Bronchial epithelial cell (primary cell): ENCODE measurements around the gene PCYT1B. TPM values are rescaled to one million over a fixed set of nuclear protein-coding genes. Genes with fewer than 3 reads are reported as not detected.

ENCODE experiments used
- DNase-seq: peaks from one replicate; pipeline ENCODE4 v3.0.0-alpha.2; 2010; ENCODE audit warnings: low read depth
- FAIRE-seq: peaks from 2 replicates; lab custom pipeline; 2011; peaks lifted over from hg19 to GRCh38; lab: Jason Lieb, UNC
- H3K27me3 ChIP-seq: 2 replicates; pipeline ENCODE4 v1.5.1; 2011; ENCODE audit warnings: low read length; ENCODE audit not compliant: control insufficient read depth, insufficient read depth
- H3K36me3 ChIP-seq: 2 replicates; pipeline ENCODE4 v1.5.1; 2011; ENCODE audit warnings: low read length; ENCODE audit not compliant: control insufficient read depth, insufficient read depth
- H3K4me3 ChIP-seq: 2 replicates; pipeline ENCODE4 v1.5.1; 2011; ENCODE audit warnings: mild to moderate bottlenecking, low read depth, low read length, control low read depth
- CTCF ChIP-seq: IDR thresholded peaks from 2 replicates; pipeline ENCODE4 v1.5.1; 2011; ENCODE audit warnings: mild to moderate bottlenecking, moderate library complexity, low read length, control low read depth, inconsistent platforms; ENCODE audit not compliant: insufficient read depth, severe bottlenecking
- total RNA-seq: library from RNA; depleted of rRNA; stranded (reverse); fragments of >200 nt; gene quantifications from 2 replicates; pipeline ENCODE4 v1.2.1, GENCODE V29; 2014

The PCYT1B gene
- total RNA-seq, 1 donor from 2014 or later = under 0.01 TPM

DNA sequence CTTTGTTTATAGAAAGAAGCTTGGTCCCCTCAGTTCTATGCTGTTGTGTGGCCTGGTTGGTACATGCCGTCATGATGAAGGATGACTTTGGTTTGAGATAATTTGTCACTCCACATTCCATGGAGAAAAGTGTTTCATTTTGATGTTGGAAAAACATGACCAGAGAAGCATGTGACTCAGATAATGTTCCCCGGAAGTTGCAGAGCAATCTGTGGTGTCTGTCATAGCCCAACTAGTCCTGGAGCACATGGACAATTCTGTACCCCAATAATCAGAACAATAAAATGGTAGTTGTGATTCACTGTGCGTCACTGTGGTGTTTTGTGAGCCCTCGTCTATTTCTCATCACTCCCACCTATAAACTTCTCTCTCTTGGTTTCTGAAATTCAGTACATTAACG lies 97.0 kb downstream of the PCYT1B start:
- H3K4me3 ChIP-seq = no peak overlapping the region
- no peak for DNase-seq
- TF ChIP-seq CTCF = no peak
- FAIRE-seq = no peak
- H3K27me3 ChIP-seq = no peaks in the 10 kb centered on the region
- H3K36me3 ChIP-seq = no peaks in the 10 kb centered on the region

GRCh38 chrX:24547961-24548360 lies 99.2 kb downstream of the PCYT1B start:
- no peak for FAIRE-seq
- no peak for TF ChIP-seq CTCF

DNA sequence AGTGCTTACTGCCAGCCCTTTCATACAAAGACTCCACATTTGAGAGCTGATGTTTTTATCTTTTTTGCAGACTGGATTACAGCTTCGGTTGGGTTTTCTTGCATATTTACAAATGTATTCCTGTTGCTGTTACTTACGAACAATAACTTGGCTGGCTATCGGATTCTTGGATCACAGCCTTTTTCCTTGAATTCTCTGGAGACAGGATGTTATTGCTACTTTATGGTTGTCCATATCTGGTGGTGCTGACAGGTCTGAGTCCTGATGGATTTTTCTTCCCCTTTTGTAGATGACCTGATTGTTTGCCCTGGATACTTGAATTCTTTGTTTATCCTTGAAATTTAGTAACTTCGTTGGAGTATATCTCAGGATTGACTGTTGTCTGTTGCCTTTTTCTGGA lies 104.4 kb downstream of the PCYT1B start:
- DNase-seq = no peak
- no peak overlapping the region for H3K4me3 ChIP-seq
- H3K36me3 ChIP-seq = no peaks in the 10 kb centered on the region
- no peak for FAIRE-seq
- no peaks in the 10 kb centered on the region for H3K27me3 ChIP-seq
- TF ChIP-seq CTCF = no peak

More at GRCh38 chrX:24547961-24548360, 99.2 kb downstream of the PCYT1B start:
- H3K27me3 ChIP-seq = no peaks in the 10 kb centered on the region
- no peaks in the 10 kb centered on the region for H3K36me3 ChIP-seq
- H3K4me3 ChIP-seq = no peak overlapping the region
- DNase-seq = no peak

GRCh38 chrX:24536551-24536950 lies 110.6 kb downstream of the PCYT1B start:
- no peaks in the 10 kb centered on the region for H3K27me3 ChIP-seq
- DNase-seq = no peak
- no peak for TF ChIP-seq CTCF
- H3K4me3 ChIP-seq = no peak overlapping the region
- no peak for FAIRE-seq
- H3K36me3 ChIP-seq = peaks cover 2% of the 10 kb centered on the region

GRCh38 chrX:24528605-24529004 lies 118.5 kb downstream of the PCYT1B start:
- DNase-seq = no peak
- Histone ChIP-seq H3K36me3 (no peaks in the 10 kb centered on the region), H3K27me3 (no peaks in the 10 kb centered on the region), H3K4me3 (no peak overlapping the region)
- no peak for TF ChIP-seq CTCF
- no peak for FAIRE-seq

DNA sequence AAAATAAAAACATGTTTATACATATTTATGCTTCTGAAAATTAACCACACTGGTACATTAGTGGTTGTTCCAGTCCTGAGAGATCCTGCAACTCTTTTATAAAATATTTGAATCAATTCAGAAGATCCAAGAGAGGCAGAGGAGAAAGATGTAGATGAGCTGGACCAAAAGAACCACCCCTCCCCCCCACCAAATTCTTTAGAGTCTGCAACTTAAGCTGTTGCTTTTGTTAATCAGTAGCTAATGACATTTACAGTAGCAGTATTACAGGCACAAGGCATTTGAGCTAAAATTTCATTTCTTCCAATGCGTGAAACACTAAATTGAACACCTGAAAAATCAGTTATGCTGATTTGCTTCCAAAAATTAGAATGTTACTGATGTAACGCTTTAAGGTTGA lies 120.5 kb downstream of the PCYT1B start:
- Histone ChIP-seq H3K4me3 (no peak overlapping the region), H3K36me3 (no peaks in the 10 kb centered on the region), H3K27me3 (no peaks in the 10 kb centered on the region)
- no peak for FAIRE-seq
- DNase-seq = no peak
- TF ChIP-seq CTCF = no peak
